HEK293 (cell line): ENCODE results near the gene COL4A1.
A peak's percentile ranks its signal among the peaks of the same experiment; 100 is the strongest.

Experiments
- CTCF ChIA-PET: fragments of 350-600 bp; formaldehyde crosslinking; extraction: SDS; loops from one replicate; lab custom pipeline; 2021; ENCODE audit warnings: antibody characterized with exemption; lab: Yijun Ruan, JAX
- POLR2A ChIA-PET: fragments of 300-600 bp; formaldehyde crosslinking; extraction: SDS; loops from one replicate; lab custom pipeline; 2020; ENCODE audit warnings: antibody characterized with exemption, inconsistent platforms; lab: Yijun Ruan, JAX
- H3K27ac ChIP-seq: fragments of 200-500 bp; sonication (Bioruptor generic); 2 replicates; pipeline ENCODE4 v1.5.1; 2014; ENCODE audit warnings: low read depth, low read length, control low read depth, inconsistent platforms; ENCODE audit errors: extremely low read depth
- H3K36me3 ChIP-seq, 2 experiments: fragments of 200-500 bp in 1 of 2; sonication (Bioruptor generic) in 1 of 2; 1 replicate in 1 of 2; 2 replicates in 1 of 2; pipeline ENCODE4 v1.5.1; 2014 to 2017; ENCODE audit warnings: inconsistent platforms in 2 of 2, low read length in 2 of 2; ENCODE audit not compliant: control insufficient read depth in 2 of 2, insufficient read depth in 1 of 2
- H3K4me1 ChIP-seq: fragments of 200-500 bp; sonication (Bioruptor generic); 2 replicates; pipeline ENCODE4 v1.5.1; 2014; ENCODE audit warnings: mild to moderate bottlenecking, low read length, inconsistent platforms; ENCODE audit not compliant: control insufficient read depth, insufficient read depth
- H3K4me3 ChIP-seq: 2 replicates; pipeline ENCODE4 v1.5.1; 2011; ENCODE audit warnings: low read depth, mild to moderate bottlenecking, control low read depth, low read length, moderate library complexity
- H3K9me3 ChIP-seq: fragments of 200-500 bp; sonication (Bioruptor generic); 2 replicates; pipeline ENCODE4 v1.5.1; 2014; ENCODE audit warnings: low read depth, low read length, inconsistent platforms; ENCODE audit not compliant: control insufficient read depth, insufficient read depth
- BCL6B ChIP-seq: fragments of 450-650 bp; formaldehyde crosslinking; IDR thresholded peaks from 2 replicates; pipeline ENCODE4 v1.5.1; 2017; ENCODE audit warnings: missing biosample characterization, missing genetic modification characterization
- EGR2 ChIP-seq: fragments of 450-650 bp; formaldehyde crosslinking; IDR thresholded peaks from 2 replicates; pipeline ENCODE4 v1.5.1; 2016; ENCODE audit warnings: low read depth, missing biosample characterization, missing genetic modification characterization
- GLI2 ChIP-seq: fragments of 450-650 bp; formaldehyde crosslinking; IDR thresholded peaks from 2 replicates; pipeline ENCODE4; 2017; ENCODE audit warnings: missing biosample characterization, missing genetic modification characterization, low read depth, borderline replicate concordance
- KLF7 ChIP-seq: fragments of 450-650 bp; formaldehyde crosslinking; IDR thresholded peaks from 2 replicates; pipeline ENCODE4 v1.5.1; 2016; ENCODE audit warnings: missing biosample characterization, missing genetic modification characterization, borderline replicate concordance
- OSR2 ChIP-seq: fragments of 450-650 bp; formaldehyde crosslinking; IDR thresholded peaks from 2 replicates; pipeline ENCODE4 v1.5.1; 2016; ENCODE audit warnings: missing biosample characterization, missing genetic modification characterization
- PRDM4 ChIP-seq: fragments of 450-650 bp; formaldehyde crosslinking; IDR thresholded peaks from 2 replicates; pipeline ENCODE4 v1.5.1; 2017; ENCODE audit warnings: missing biosample characterization, missing genetic modification characterization
- YY1 ChIP-seq: fragments of 450-650 bp; formaldehyde crosslinking; IDR thresholded peaks from 2 replicates; pipeline ENCODE4 v1.5.1; 2018; ENCODE audit warnings: missing biosample characterization, missing genetic modification characterization
- ZBTB11 ChIP-seq: fragments of 450-650 bp; formaldehyde crosslinking; conservative IDR thresholded peaks from 2 replicates; pipeline ENCODE4 v1.5.1; 2016; ENCODE audit warnings: low read depth, missing biosample characterization, missing genetic modification characterization
- ZEB2 ChIP-seq: fragments of 450-650 bp; formaldehyde crosslinking; IDR thresholded peaks from 2 replicates; pipeline ENCODE4 v1.5.1; 2016; ENCODE audit warnings: missing biosample characterization, missing genetic modification characterization
- ZNF26 ChIP-seq: fragments of 450-650 bp; formaldehyde crosslinking; IDR thresholded peaks from 2 replicates; pipeline ENCODE4 v1.5.1; 2016; ENCODE audit warnings: missing biosample characterization, missing genetic modification characterization
- ZNF292 ChIP-seq: fragments of 450-650 bp; formaldehyde crosslinking; IDR thresholded peaks from 2 replicates; pipeline ENCODE4 v1.5.1; 2016; ENCODE audit warnings: low read depth, missing biosample characterization, missing genetic modification characterization, borderline replicate concordance
- ZNF530 ChIP-seq: fragments of 450-650 bp; formaldehyde crosslinking; IDR thresholded peaks from 2 replicates; pipeline ENCODE4 v1.5.1; 2016; ENCODE audit warnings: low read depth, missing biosample characterization, missing genetic modification characterization
- ZNF561 ChIP-seq: fragments of 450-650 bp; IDR thresholded peaks from 2 replicates; pipeline ENCODE4 v1.5.1; 2018; ENCODE audit warnings: missing biosample characterization, missing genetic modification characterization, borderline replicate concordance
- ZNF76 ChIP-seq: fragments of 450-650 bp; formaldehyde crosslinking; IDR thresholded peaks from 2 replicates; pipeline ENCODE4; 2016; ENCODE audit warnings: low read depth, missing biosample characterization, missing genetic modification characterization, borderline replicate concordance

Gene COL4A1

GRCh38 chr13:110269509-110270185 is 37.3 kb downstream of the COL4A1 start:
- Histone ChIP-seq H3K4me3 (no peak overlapping the region), H3K9me3 (no peaks in the 10 kb centered on the region), H3K36me3 (no peaks in the 10 kb centered on the region), H3K4me1 (no peaks in the 10 kb centered on the region), H3K27ac (no peak overlapping the region)
- ChIA-PET CTCF (interaction anchor here (0.6 kb wide), 1 partner anchor 406 kb away, joined by 3 read pairs; no protein-coding TSS in a partner anchor), POLR2A (no interaction called here)
- TF ChIP-seq KLF7 (tag by site-specific recombination) = no peak

- Histone ChIP-seq H3K4me3 (no peak overlapping the region), H3K27ac (no peak overlapping the region), H3K9me3 (no peaks in the 10 kb centered on the region), H3K36me3 (no peaks in the 10 kb centered on the region), H3K4me1 (no peaks in the 10 kb centered on the region)
- POLR2A ChIA-PET = no interaction called here
- no peak for TF ChIP-seq ZEB2
- peak; percentile 44; the same call in 1 of the 2 replicates for TF ChIP-seq EGR2 (tag by site-specific recombination)
- no peak for TF ChIP-seq ZNF561 (tag by site-specific recombination)
- TF ChIP-seq BCL6B = no peak
- CTCF ChIA-PET = no interaction called here
These were observed 38.3 kb downstream of the COL4A1 start for GRCh38 chr13:110268576-110269185.

GRCh38 chr13:110268061-110268460 is 38.9 kb downstream of the COL4A1 start:
- TF ChIP-seq ZNF76 = no peak
- no peak for TF ChIP-seq OSR2
- TF ChIP-seq YY1 = no peak
- TF ChIP-seq ZNF292 (tag by site-specific recombination) = no peak
- TF ChIP-seq ZBTB11 (tag by site-specific recombination) = no peak
- no peak for TF ChIP-seq ZNF530 (tag by site-specific recombination)
- no peak for TF ChIP-seq GLI2 (tag by site-specific recombination)
- TF ChIP-seq ZNF26 (tag by site-specific recombination) = no peak
- no peak for TF ChIP-seq PRDM4 (tag by site-specific recombination)
- H3K27ac ChIP-seq = no peak overlapping the region
- H3K4me1 ChIP-seq = no peaks in the 10 kb centered on the region
- no peaks in the 10 kb centered on the region for H3K36me3 ChIP-seq
- H3K4me3 ChIP-seq = no peak overlapping the region
- ChIA-PET POLR2A (no interaction called here), CTCF (no interaction called here)
- no peaks in the 10 kb centered on the region for H3K9me3 ChIP-seq
